ENCODE data around the gene CAMTA1.

Gene CAMTA1

DNA sequence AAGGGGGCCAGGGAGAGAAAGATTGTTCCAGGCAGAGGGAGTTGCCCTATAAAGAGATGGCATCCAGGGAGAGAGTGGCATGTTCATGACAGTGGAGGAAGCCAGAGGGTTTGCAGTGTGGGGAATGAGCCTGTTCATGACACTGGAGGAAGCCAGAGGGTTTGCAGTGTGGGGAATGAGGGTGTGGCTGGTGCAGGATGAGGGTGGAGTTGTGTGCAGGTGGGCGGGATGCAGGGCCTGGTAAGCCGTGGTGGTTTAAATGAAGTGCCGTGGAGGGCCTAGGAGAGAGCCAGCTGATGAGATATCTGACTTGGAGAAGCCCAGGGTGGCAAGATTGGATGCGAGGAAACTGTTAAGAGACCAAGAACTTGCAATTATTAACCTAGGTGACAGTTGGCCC is 131.8 kb downstream of the CAMTA1 start (continued):
- TF ChIP-seq ZNF169 (tag by site-specific recombination; IDR thresholded peaks at IDR 0.05), result no peak
- TF ChIP-seq ZNF561 (tag by site-specific recombination; IDR thresholded peaks at IDR 0.05; ENCODE audit: borderline replicate concordance), result no peak
- no peak for TF ChIP-seq ZNF2 (tag by site-specific recombination; IDR thresholded peaks at IDR 0.05)
- TF ChIP-seq ZNF529 (tag by site-specific recombination; IDR thresholded peaks at IDR 0.05; ENCODE audit: insufficient replicate concordance), result no peak
- no peak for TF ChIP-seq ZNF776 (tag by site-specific recombination; IDR thresholded peaks at IDR 0.05; ENCODE audit: borderline replicate concordance)
- TF ChIP-seq HOXA7 (CRISPR knock-in tag; IDR thresholded peaks at IDR 0.05; ENCODE audit: borderline replicate concordance), result no peak
- no peak for TF ChIP-seq ZNF114 (tag by site-specific recombination; IDR thresholded peaks at IDR 0.05)
- TF ChIP-seq EGR2 (tag by site-specific recombination; IDR thresholded peaks at IDR 0.05; ENCODE audit: low read depth), result 0 out of 2 replicates have a peak, but pooled peaks have one; percentile 31

DNA sequence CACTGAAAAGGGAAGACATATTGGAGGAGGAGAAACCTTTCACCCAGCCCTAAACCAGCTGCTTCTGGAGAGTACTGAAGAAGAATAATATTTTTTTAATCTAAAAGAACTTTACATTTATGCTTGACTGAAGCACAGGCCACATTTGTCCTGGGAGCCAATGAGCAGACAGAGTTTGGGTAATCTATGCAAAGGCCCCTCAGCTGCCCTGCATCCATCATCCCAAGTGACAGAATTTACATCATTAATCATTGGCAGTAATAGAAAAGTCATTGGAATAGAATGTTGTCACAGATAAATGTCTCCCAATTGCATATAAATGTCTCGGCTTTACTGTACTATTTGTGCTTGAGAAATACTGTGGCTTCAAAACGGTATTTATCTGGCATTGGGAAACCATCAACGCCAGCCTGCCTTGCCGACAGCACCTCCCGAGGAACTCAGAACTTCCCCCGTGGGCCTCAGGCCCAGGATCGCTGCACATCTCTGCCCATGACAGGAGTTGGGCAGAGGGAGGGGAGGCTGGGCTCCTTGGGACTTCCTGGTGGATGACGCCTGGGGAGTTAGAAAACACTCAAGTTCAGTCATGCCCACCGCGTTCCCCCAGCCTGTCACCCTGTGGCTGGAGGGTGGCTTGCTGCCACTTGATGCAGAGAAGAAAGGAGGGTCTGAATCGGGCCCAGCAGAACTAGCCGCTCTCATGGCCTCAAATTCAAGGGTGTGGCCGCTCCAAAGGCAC is 133.1 kb downstream of the CAMTA1 start:
- Histone ChIP-seq H3K27ac (ENCODE audit: extremely low read depth, low read depth, low read length) (no peak overlapping the region), H3K9me3 (ENCODE audit: control insufficient read depth, insufficient read depth, low read depth, low read length) (no peaks in the 10 kb centered on the region), H3K4me3 (ENCODE audit: low read depth, low read length) (no peak overlapping the region), H3K36me3 (ENCODE audit: control insufficient read depth in 2 of 2, insufficient read depth in 1 of 2, low read length in 2 of 2) (no peaks in the 10 kb centered on the region), H3K4me1 (ENCODE audit: control insufficient read depth, insufficient read depth, low read length) (no peaks in the 10 kb centered on the region)
- TF ChIP-seq, protein P1, sequence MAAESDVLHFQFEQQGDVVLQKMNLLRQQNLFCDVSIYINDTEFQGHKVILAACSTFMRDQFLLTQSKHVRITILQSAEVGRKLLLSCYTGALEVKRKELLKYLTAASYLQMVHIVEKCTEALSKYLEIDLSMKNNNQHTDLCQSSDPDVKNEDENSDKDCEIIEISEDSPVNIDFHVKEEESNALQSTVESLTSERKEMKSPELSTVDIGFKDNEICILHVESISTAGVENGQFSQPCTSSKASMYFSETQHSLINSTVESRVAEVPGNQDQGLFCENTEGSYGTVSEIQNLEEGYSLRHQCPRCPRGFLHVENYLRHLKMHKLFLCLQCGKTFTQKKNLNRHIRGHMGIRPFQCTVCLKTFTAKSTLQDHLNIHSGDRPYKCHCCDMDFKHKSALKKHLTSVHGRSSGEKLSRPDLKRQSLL (tag by site-specific recombination; IDR thresholded peaks at IDR 0.05), result no peak
- no peak for TF ChIP-seq KLF1 (tag by site-specific recombination; IDR thresholded peaks at IDR 0.05)
- TF ChIP-seq SP7 (tag by site-specific recombination; IDR thresholded peaks at IDR 0.05), result no peak
- TF ChIP-seq, protein P2, sequence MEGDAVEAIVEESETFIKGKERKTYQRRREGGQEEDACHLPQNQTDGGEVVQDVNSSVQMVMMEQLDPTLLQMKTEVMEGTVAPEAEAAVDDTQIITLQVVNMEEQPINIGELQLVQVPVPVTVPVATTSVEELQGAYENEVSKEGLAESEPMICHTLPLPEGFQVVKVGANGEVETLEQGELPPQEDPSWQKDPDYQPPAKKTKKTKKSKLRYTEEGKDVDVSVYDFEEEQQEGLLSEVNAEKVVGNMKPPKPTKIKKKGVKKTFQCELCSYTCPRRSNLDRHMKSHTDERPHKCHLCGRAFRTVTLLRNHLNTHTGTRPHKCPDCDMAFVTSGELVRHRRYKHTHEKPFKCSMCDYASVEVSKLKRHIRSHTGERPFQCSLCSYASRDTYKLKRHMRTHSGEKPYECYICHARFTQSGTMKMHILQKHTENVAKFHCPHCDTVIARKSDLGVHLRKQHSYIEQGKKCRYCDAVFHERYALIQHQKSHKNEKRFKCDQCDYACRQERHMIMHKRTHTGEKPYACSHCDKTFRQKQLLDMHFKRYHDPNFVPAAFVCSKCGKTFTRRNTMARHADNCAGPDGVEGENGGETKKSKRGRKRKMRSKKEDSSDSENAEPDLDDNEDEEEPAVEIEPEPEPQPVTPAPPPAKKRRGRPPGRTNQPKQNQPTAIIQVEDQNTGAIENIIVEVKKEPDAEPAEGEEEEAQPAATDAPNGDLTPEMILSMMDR (tag by site-specific recombination; IDR thresholded peaks at IDR 0.05), result no peak
- TF ChIP-seq, protein P3, sequence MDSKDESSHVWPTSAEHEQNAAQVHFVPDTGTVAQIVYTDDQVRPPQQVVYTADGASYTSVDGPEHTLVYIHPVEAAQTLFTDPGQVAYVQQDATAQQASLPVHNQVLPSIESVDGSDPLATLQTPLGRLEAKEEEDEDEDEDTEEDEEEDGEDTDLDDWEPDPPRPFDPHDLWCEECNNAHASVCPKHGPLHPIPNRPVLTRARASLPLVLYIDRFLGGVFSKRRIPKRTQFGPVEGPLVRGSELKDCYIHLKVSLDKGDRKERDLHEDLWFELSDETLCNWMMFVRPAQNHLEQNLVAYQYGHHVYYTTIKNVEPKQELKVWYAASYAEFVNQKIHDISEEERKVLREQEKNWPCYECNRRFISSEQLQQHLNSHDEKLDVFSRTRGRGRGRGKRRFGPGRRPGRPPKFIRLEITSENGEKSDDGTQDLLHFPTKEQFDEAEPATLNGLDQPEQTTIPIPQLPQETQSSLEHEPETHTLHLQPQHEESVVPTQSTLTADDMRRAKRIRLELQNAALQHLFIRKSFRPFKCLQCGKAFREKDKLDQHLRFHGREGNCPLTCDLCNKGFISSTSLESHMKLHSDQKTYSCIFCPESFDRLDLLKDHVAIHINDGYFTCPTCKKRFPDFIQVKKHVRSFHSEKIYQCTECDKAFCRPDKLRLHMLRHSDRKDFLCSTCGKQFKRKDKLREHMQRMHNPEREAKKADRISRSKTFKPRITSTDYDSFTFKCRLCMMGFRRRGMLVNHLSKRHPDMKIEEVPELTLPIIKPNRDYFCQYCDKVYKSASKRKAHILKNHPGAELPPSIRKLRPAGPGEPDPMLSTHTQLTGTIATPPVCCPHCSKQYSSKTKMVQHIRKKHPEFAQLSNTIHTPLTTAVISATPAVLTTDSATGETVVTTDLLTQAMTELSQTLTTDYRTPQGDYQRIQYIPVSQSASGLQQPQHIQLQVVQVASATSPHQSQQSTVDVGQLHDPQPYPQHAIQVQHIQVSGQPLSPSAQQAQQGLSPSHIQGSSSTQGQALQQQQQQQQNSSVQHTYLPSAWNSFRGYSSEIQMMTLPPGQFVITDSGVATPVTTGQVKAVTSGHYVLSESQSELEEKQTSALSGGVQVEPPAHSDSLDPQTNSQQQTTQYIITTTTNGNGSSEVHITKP (tag by site-specific recombination; IDR thresholded peaks at IDR 0.05), result no peak
- no peak for TF ChIP-seq KLF7 (tag by site-specific recombination; IDR thresholded peaks at IDR 0.05; ENCODE audit: borderline replicate concordance)
- TF ChIP-seq ZEB2 (tag by site-specific recombination; IDR thresholded peaks at IDR 0.05), result no peak
- TF ChIP-seq KLF16 (tag by site-specific recombination; IDR thresholded peaks at IDR 0.05), result no peak
- TF ChIP-seq, protein P4, sequence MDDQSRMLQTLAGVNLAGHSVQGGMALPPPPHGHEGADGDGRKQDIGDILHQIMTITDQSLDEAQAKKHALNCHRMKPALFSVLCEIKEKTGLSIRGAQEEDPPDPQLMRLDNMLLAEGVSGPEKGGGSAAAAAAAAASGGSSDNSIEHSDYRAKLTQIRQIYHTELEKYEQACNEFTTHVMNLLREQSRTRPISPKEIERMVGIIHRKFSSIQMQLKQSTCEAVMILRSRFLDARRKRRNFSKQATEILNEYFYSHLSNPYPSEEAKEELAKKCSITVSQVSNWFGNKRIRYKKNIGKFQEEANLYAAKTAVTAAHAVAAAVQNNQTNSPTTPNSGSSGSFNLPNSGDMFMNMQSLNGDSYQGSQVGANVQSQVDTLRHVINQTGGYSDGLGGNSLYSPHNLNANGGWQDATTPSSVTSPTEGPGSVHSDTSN (CRISPR knock-in tag; IDR thresholded peaks at IDR 0.05), result no peak
- POLR2A ChIA-PET, result no interaction called here
- CTCF ChIA-PET, result interaction anchor here (0.5 kb wide), 1 partner anchor 661 kb away, joined by 7 read pairs; no protein-coding TSS in a partner anchor

Data from HEK293 (cell line).